ENCODE measurements around the gene NINJ1.

NINJ1 gene

DNA sequence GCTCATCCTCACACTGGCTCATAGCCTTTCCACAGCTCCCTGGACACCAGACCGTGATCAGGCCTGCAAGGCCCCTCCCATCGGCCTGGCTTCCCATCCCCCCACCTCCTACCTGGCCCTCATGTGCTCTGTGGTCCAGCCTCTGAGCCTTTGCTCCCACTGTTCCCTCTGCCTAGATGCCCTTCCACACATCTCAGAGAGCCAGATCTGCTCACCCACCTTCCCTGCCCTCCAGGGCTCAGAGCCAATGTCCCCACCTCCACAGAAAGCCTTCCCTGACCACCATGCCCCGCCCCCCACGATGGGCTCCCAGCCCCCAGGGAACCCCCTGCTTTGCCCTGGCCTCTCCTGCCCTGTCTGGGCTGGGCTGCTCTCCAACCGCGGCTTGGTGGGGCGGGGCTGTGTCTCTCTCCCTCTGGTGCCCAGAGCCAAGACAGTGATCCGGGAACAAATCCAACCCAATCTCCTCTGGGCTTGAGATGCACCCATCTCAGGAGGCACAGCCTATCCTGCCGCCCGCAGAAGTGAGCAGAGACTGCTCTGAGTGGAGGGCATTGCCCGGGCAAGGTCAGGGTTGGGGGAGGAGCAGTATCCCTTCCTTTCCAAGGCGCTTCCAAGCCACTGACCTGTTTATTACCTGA, 1.6 kb downstream of the NINJ1 start:
- DNase-seq (ENCODE audit: low read depth) = no peak

DNA sequence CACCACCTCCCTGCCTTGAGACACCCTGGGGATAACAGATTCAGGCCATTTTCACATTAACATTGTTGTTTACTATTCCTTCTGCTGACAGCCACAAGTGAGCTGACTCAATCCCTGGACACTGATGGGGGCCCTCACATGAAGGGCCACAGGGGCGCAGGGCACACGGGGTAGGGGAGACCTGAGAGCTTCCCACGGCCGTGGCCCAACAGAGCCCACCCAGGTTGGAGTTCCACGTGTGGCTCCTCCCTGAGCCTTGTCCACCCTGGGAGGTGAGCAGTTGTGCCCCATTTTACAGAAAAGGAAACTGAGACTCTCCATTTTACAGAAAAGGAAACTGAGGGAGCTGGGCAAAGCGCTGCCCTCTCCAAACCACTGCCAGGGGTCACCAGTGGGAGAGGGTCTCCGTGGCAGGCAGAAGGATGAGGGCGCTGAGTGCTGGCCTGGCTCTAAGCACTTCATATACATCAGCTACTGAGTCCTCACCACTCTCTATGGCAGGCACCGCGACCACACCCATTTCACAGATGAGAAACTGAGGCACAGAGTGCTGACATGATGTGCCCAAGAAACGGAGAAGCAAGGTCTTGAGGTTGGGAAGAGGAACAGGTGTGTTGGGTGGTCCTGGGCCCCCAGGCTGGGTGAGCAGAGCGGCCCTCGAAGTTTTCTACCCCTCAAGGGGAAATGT, 2.3 kb downstream of the NINJ1 start:
- DNase-seq (ENCODE audit: low read depth) = no peak

DNA sequence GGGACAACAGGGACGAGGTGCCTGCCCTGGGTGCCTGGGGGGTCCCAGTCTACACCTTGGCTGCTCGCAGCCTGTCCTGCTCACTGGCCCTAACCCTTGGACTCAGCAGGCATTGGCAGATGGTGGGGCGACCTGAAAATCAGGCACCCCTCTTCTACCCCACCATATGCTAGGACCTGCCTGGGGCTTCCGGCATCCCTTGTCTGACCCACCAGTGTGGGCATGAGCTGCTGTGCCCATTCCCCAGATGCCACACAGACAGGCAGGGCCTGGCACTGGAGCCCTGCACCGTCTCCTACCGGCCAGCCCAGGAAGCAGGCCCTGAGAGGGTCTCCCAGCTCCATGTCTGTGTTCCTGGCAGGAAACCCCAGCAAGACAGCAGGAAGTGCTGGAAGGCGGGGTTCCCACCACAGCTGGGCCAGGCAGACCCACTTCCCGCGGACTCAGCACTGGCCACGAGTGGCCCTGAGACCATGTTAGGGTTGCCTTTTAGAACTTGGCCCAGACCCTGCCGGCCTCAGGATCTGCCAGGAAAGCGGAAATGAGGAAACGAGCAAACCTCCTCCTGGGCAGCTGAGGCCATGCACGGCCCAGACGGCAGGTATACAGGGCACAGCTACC, 3.1 kb downstream of the NINJ1 start:
- no peak for DNase-seq (ENCODE audit: low read depth)

DNA sequence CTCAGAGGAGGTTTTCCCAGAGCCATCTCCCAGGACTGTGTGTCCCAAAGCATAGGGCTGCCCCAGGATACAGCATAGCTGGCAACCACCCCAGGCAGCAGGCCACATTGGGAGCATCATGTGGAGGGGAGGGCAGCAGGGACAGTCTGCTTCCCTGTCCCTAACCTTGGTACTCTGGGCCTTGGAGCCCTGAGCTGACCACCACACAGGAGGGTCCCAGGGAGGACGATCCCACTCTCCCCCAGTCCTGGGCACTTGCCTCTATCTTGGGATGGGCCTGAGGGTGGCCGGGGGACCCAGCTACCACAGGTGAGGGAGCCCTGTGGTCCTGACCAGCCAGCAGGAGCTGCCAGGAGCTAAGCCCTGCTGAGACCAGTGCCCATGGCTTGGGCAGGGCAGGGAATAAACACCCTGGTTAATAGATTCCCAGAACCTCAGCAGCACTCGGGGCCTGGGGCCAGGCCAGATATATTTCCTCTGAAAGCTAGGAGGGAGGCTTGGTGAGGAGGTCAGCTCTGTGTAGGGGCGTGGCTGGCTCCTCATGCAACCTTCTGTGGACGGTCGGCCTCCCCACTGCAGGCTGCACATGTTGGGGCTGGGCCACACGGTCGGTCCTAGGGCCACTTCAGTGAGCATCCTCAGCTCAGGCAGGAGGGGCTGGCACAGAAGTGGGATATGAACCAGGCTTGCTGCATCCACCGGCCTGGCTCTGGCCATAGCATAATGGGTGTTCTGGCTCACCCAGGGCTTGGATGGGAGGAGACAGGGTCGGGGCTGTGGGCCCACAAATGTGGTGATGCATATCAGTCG, 4.2 kb downstream of the NINJ1 start:
- no peak for DNase-seq (ENCODE audit: low read depth)

DNA sequence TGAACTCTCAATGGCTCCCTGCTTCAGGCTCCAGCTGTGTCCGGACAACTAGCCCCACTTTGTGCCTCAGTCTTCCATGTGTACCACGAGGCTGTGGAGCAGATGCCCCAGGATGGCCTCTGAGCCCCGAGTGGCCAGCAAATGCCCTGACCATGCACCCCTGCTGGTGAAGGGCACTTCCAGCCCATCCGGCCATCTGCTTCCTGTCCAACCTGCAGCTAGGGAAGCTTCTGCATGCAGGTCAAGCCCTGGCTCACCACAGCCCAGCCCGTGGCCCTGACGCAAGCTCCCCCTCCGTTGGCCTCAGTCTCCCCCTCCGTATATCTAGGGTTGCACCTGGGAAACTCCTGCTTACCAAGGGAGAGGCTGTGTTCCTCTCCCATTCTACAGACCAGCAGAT, 4.8 kb downstream of the NINJ1 start:
- DNase-seq (ENCODE audit: low read depth) = no peak

DNA sequence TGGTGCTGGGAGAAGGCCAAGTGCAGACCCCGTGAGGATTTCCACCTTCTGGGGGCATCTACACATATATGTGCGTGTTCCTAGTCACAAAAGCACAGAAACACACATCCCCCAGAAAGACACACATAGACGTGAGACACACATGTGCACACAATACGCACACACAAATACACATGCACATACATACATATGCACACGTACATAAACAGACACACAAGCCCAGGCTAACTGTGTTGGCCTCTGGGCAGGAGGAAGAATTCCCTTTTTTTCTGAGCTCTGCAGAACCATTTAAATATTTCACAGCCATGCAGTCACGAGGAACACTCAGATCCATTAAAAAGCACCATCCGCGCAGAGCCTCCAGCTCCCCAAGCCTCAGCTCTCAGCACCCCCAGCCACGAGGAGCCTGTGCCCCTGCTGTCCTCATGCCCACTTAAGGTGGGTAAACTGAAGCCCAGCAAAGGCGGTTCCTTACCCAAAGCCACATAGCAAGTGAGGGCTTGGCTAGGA, 5.3 kb downstream of the NINJ1 start:
- no peak for DNase-seq (ENCODE audit: low read depth)

DNA sequence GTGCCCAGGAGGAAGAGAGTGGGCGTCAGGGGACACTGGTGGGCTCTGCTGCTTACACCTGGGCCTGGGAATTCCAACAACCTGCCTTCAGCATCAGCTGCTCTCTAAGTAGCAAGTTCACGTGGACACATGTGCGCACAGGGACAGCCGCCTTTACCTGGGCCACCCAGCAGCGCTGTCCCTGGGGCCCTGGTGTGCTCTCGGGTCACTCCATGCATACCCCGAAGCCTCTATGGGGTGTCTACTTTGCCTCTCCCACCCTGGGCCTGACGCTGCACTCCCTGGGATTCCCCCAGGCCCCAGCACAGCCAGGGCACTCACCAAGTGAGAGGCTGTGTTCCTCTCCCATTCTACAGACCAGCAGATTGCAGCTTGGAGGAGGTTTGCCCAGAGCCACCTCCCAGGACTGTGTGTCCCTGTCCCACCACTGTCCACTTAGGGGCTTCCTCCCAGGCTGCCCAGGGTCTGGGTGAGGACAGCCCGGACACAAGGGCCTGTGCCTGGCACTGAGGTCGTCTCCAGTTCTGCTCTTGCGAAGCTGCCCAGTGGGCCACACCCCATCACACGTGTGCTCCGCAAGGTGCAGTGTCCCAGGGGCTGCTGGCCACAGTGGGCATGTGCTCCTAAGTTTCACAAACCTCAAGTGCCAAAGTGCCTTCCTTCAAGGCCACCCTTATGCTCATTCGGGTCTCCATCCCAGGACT, 5.9 kb downstream of the NINJ1 start:
- no peak for DNase-seq (ENCODE audit: low read depth)

DNA sequence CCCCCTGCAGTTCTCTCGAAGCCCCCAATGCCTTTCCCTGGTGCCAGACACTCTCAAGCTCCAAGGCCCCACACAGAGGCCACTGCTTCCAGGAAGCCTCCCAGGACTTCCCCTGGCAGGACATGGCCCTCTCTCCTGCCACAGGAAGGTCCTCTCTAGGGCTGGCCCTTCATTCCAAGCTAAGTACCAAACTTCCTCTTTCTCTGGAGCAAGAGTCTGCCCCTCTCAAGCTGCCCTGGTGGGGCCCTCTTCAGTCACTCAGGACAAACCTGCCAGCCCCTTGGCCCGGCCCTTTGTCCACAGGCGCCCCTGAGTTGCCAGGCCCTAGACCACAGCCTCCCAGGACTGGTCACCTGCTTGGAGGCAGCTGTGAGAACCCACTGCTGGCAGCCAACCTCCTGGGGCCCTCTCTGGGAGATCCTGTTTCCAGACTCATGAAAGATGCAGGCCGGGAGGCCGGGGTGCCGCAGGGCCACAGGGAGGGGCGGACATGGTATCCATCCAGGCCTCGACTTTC, 6.6 kb downstream of the NINJ1 start:
- no peak for DNase-seq (ENCODE audit: low read depth)

DNA sequence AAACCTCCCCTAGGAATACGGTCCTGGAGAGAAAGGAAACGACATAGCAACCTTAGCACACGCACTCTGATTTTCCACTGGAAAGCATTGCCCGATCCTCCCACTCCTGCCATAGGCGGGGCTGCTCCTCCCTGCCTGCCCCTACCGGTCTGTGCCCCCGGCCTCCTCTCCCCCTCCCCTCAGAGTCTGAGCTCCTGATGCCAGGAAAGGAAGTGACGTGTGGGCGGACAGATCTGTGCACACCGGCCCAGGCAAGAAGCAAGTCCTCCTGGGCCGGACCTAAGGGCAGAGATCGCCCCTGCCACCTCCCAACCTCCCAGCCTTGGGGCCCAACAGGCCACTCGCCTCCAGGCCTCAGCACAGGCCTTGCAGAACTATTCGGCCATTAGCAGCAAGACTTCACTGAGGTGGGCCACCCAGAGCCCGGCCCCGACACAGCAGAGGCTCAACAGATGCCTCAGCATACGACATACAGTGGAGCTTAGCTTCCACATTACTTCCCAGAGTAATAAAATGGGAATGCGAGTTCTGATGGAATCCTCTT, 7.2 kb downstream of the NINJ1 start:
- DNase-seq (ENCODE audit: low read depth) = no peak

DNA sequence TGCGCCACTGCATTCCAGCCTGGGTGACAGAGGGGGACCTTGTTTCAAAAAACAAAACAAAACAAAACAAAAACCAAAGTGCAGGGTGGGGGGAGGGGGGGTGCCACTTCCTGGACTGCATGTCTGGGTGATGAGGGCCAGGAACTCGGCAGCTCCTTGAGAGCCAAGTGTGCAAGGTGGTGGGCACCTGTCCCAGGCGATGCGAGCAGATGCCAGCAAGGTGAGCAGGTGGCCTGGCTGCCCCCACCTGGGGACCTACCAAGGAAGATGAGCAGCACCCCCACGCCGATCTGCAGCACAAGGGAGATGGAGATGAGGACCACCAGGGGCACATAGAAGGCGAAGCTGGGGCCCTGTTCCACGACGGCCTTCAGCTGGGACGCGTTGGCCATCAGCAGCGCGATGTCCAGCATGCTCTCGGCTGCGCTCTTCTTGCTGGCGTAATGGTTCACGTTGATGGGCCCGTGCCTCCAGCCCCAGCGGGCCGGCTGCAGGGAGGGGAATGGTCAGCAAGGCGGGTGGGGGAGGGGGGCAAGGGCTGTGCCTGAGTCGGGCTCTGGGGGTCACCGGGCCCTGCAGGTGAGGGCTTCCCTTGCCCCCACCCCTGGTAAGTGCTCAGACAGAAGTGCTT, 7.8 kb downstream of the NINJ1 start:
- no peak for DNase-seq (ENCODE audit: low read depth)

DNA sequence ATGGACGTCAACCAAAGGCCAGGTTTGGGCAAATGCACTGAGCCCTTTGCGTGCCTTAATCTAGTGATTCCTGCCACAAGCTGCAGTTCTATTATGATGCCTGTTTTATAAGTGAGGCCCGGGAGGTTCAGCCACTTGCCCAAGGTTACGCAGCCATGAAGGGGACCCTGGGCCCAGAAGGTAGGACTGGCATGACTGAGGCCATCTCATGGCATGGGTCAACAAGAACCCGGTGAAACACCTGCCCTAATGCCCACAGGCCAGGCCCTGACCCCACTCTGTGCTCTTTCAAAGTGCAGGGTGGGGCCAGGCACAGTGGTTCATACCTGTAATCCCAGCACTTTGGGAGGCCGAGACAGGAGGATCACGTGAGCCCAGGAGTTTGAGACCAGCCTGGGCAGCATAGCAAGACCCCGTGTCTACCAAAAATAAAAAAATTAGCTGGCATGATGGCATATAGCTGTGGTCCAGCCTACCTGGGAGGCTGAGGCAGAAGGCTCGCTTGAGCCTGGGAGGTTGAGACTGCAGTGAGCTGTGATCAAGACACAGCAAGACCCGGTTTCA, 8.6 kb downstream of the NINJ1 start:
- no peak for DNase-seq (ENCODE audit: low read depth)

DNA sequence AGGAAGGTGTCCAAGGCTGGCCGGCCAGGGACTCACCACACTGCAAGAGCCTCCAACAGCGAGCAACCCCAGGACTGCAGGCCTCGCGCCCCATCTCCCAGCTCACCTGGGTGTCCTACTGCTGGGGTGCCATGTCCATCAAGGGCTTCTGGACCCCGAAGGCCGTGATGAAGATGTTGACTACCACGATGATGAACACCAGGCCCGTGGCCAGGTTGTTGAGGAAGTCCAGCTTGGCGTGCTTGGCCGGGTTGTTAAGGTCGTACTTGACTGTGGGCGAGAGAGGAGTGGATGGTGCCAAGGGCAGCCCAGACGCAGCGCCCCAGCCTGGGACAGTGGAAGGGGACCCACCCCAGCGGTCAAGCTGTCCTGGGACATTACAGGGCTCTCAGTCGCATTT, 9.3 kb downstream of the NINJ1 start:
- no peak for DNase-seq (ENCODE audit: low read depth)

DNA sequence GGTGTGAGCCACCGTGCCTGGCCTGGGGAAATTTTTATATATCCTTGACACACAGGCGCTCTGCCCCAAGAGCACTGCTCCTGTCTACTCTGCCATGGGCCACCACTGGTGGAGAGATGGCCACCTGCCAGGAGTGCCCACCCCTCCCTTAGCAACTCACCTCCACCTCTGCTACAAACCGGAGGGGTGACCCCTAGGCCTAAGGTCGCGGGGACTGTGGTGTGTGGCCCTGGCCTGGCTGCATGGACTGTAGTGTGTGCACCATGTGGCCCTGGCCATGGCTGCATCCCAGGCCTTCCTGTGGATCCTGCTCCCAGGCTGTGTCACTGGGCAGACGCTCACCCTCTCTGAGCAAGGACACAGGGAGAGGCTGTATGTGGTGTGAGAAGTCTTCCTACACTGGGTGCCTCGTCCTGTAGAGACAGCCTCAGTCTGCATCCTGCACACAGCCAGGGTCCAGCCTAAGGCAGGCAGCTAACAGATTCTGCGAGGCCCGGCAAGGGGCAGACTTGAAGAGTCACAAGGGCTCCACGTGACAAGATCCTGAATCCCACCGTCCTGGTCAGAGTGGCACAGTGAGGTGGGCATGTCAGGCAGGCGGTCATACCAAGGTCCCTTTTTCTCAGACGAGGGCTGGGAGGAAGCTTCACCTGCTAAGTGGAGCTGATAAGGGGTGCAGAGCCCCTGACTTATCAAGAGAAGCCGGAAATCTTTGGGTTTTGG, 10.3 kb downstream of the NINJ1 start:
- DNase-seq (ENCODE audit: low read depth) = no peak

DNA sequence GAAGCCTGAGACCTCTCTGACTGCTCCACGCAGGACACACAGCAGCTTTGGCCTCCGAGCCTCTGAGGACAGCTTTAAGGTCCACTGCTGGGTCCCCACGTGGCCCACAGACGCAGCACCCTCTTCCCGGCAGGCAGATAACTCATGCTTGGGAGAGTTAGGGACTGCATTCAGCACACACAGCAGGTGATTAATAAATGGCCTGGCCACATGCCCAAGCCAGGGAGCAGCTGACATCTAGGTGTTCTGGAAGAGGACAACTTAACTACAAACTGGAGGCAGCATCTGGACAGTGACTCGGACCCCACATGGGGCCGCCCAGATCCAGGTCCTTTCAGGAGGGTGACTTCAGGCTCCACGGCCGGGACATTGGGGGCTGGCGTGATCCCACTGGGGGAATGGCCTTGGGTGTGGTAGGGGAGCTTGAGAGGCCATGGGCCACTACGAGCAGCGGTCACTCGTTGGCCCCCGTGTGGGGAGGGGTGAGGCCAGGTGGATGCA, 11.3 kb downstream of the NINJ1 start:
- DNase-seq (ENCODE audit: low read depth) = no peak

DNA sequence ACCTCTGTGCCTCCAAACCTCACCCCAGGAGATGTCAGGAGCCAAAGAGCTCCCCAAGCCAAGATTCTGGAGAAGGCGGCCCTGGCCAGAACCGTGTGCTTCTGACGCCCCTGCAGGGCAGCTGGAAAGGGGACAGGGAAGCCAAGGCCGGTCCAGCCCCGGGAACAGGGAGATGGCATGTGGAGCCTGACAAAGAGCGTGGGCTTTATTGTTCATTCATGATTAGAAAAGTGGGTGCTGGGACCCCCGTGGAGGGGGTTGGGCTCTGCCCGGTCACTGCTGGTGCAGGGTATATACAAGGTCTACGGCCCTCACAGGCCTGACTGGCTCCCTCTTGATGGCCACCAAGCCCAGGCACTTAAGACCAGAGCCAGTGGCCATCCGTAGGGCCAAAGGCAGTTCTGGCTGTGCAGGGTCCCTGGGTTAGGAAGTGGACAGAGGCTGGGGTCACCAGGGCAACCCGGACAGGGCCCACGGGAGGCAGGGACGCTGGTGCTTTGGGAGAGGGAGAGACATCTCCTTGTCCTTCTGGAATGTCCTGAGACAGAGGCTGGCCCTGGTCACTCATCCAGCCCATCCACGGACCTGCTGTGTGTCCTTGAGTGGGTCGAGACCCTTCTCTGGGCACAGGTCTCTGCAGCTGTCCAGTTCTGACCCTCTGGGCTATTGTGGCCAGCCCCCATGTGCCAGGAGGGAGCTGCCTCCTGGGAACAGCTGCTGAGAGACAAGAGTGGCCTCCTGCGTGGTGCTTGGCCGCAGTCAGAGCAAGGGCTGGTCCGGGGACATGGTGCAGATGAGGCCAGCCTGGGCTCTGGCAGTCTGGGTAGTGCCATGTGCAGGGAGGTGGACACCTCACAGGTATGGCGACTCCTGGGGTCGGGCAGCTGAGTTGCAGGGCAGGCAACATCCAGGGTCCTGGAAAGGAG, 12.5 kb downstream of the NINJ1 start:
- DNase-seq (ENCODE audit: low read depth) = no peak

DNA sequence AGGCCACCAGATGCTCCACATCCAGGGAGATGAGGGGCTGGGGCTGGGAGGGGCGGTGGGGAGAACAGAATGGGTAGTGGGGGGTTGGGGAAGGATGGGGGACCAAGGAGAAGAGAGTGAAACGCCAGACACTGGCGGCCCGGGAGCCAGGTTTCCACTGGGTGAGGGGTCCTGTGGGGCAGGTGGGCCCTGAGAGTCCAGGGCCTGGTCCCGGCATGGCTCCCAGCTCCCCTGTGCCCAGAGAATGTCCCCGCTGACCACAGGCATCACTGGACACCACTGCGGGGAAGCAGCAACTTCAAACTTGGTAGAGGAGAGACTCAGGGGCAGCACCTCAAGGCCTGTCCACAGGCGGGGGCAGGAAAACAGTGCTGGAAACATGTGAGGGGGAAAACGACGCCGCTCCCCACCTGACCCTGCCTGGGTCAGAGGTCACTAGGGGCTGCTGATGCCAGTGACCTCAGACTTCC, 13.2 kb downstream of the NINJ1 start:
- no peak for DNase-seq (ENCODE audit: low read depth)

DNA sequence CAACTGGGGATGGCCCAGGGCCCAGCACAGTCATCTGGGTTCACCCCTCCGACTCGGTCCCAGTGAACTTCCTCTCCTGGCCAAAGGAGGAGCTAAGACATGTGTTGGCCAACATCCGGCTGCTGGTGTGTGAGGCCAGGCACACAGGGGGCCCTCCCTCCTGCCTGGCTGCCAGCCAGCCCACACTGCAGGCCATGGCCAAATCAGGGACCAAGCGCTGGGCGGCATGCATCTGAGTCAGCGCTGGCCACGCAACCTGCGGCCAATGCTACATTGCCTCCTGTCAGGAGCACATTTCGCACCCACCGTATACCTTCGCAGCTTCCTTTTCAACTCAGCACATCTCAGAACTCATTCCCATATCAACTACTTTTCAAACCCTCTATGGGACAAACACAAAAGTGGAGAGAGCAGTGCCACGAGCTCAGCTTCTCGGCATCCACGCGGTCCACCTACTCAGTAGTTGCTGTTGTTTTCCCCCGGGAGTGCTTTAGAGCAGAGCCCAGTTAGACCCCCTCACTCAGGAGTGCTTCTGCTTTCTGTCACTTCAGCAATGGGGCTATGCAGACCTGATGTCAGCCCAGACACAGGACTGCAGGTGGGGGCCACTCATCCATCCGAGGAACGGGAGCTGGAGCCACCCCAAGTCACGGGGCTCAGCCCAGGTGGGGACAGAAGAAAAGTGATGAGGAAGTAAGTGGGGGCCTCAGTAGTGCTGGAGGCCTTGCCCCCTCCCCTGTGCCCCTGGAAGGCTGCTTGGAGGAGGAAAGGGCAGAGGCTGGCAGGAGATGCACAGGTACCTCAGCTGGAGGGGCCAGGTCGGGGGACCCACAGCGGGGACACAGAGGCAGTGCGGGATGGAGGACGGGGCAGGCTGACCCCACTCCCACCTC, 13.9 kb downstream of the NINJ1 start:
- peak; percentile 28 for DNase-seq (ENCODE audit: low read depth)

DNA sequence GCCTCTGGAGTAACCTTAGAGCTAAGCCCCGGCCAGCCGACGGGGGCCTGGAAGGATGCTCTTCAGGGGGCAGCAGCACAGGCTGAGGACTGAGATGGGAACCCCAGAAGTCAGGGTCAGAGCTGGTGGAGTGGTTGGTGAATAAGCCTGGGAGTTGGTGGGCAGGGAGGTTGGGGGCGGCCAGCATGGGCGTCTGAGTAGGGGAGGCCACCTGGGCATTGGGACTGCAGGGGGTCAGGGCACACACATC, 14.4 kb downstream of the NINJ1 start:
- DNase-seq (ENCODE audit: low read depth) = no peak
